Posterior cingulate gyrus (tissue), 11 donors: ENCODE data around the gene TRAP1.
A peak's percentile ranks its signal among the peaks of the same experiment; 100 is the strongest.
"Not testable (repeated sequence)": the region's sequence is repeated elsewhere in the genome, so short reads cannot be mapped to it uniquely, and the experiment has no call there.

Experiments
- DNase-seq, 10 donors: peaks; one replicate each; pipeline versions ENCODE4 v3.0.0 to v3.0.0-alpha.2; 2020 to 2021; ENCODE audit warnings: mixed read lengths in 3 of 10
- intact Hi-C: fragments of 100-400 bp; cut with DNase I; formaldehyde crosslinking; loops from one replicate; pipeline ENCODE4 v1.15.1; 2023

The TRAP1 gene

DNA sequence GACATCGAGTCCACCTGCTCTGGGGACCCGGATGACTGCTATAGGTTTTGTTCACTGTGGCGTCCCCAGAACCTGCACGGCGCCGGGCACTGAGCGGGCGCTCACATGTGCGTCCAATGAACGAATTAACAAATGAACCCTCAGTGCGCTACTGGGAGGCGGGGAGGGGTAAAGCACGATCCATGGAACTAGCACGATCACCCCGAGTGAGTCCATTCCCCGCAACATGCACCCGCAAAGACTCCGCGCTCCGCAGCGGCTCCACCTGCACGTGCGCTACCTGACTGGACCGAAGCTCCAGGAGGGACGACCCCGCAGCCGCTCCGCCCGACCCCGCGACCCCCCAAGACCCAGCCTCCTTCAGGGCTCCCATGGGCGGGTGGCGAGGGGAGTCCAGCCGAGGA lies 491 bp downstream of the TRAP1 start:
- peak in 6 of 10 donors; percentile 14 to 89 (median 48) for DNase-seq
- intact Hi-C loops: loop anchor here (1.0 kb wide), 1 partner anchor 163 kb away; the partner anchor contains the start of gene CREBBP

DNA sequence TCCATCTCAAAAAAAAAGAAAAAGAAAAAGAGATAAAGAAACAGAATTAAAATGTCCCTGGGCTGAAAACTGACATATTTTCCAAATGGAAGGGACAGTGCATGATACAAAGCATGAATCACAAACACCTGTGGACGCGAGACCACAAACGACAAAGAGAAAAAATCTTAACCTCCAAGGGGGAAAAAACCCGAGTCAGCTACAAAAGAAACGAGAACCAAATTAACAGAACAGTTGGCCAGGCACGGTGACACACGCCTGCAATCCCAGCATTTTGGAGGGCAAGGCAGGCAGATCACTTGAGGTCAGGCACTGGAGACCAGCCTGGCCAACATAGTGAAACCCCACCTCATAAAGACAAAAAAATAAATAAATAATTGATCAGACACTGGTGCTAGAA lies 1.9 kb downstream of the TRAP1 start:
- peak in 1 of 10 donors; percentile 48 for DNase-seq
- intact Hi-C loops: no loop called here

DNA sequence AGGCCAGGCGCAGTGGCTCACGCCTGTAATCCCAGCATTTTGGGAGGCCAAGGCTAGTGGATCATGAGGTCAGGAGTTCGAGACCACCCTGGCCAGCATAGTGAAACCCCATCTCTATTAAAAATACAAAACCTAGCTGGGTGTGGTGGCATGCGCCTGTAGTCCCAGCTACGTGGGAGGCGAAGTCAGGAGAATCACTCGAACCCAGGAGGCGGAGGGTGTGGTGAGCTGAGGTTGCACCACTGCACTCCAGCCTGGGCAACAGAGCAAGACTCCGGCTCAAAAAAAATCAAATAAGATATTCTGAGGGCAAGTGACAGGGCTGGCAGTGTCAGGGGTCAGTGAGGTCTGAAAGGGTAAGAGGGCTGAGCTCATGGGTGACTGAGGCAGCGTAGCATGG lies 2.9 kb downstream of the TRAP1 start:
- intact Hi-C loops: not testable (repeated sequence)
- DNase-seq: peak in 2 of 10 donors; percentile 30 to 55

DNA sequence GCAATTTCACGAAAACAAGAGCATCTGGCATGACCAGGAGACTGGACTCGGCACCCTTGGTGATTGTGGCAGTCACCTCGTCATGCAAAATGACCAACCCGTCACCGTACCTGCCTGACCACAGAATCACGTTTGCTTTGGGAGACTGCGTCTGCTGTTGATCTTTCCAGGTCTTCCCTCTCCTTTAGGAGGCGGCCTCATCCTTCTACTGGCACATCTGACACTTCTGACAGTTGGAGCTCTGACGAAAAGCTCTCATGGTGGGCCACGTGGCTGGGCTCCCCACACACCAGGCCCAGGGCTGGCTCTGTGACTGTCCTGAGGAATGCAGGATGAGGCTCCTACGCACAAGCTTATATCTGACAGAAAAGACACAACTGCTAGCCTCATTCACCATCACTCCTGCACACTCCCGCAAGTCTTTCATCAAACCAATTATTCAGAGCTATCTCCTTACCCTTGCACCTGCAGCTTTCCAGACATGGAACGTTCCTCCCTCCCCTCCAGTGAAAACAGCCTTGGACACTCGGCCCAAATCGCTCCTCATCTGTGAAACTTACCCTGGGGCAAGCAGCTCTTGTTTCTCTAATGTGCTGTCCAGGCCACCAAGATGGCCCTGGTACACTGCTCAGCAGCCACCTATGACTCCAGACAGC lies 3.6 kb downstream of the TRAP1 start:
- peak in 2 of 10 donors; percentile 30 to 77 for DNase-seq
- intact Hi-C loops: no loop called here

DNA sequence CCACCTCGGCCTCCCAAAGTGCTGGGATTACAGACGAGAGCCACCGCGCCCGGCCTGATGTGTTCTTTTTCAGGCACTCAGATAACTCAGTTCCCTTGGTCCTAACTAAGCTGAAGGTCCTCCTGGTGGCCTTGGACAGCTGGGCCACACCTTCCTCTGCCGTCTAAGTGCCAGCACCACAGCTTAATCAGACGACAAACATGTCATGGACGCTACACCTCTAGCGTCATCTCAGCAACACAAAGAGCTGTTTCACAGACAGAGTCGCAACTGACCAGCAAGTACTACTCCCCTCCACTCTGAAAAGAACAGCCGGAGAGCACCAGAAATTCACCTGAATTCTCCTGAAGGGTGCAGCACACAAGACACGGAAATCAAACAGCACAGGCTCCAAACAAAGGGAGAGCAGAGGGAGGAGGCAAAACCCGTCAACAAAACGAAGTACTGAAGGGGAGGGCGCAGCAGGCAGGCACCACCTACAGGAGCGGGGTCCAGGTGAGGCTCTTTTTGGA lies 4.4 kb downstream of the TRAP1 start:
- peak in 1 of 10 donors; percentile 24 for DNase-seq
- intact Hi-C loops: no loop called here

DNA sequence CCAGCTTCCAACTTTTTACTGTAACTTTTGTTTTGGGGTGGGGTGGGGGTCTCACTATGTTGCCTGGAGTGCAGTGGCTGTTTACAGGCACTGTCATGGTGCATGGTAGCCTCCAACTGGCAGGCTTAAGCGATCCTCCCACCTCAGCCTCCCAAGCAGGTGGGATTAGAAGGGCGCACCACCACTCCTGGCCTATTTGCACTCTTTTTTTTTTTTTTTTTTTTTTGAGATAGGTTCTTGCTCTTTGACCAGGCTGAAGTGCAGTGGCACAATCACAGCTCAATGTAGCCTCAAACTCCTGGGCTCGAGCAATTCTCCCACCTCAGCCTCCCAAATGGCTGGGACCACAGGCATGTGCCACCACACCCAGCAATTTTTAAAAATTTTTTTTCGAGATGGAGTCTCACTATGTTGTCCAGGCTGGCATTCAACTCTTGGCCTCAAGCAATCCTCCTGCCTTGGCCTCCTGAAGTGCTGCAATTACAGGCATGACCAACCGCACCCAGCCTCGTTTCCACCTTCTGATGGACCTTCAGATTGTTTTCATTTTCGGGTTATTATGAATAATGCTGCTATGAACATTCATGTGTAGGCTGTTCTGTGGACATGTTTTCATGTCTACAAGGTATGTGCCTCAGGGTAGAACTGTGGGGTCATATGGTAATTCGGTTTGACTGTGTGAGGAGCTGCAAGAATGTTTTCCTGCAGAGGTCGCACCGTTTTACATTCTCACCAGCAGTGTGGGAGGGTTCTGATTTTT lies 10.9 kb downstream of the TRAP1 start:
- intact Hi-C loops: no loop called here
- peak in 3 of 10 donors; percentile 10 to 32 (median 22) for DNase-seq

DNA sequence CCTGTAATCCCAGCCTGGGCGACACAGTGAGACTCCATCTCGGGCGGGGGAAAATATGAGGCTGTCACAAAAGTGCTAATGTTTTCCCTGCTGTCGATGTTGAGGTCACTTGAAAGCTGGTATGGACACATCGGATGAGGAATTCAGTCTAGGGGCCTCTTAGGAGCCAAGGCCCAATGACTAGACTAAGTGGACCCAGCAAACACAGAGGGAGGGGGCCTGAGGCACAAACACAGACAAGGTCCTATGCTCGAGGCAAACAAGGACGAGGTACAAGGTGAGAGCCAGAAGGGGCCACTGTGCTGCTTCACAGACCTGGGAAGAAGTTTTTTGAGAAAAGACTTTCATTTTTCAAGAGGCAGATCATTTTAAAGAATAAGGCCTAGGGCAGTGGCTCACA lies 15.2 kb downstream of the TRAP1 start:
- intact Hi-C loops: no loop called here
- DNase-seq: peak in 1 of 10 donors; percentile 15

DNA sequence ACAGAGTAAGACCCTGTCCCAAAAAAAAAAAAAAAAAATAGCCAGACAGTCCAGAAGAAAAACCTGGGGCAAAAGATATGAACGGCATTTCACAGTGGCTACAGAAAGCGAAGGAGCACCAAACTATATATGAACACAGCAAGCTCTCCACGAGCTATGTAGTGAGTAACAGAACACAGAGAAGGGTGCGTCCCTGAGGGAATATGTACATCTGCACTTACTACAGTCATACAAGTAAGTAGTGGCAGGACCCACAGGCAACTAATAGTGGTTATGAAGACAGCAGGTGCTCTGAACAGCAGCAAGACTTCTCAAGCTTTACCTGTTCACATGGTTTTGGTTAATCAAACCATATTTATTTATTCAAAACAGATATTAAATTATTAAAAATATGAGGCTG lies 15.8 kb downstream of the TRAP1 start:
- intact Hi-C loops: no loop called here
- peak in 1 of 10 donors; percentile 0 for DNase-seq

DNA sequence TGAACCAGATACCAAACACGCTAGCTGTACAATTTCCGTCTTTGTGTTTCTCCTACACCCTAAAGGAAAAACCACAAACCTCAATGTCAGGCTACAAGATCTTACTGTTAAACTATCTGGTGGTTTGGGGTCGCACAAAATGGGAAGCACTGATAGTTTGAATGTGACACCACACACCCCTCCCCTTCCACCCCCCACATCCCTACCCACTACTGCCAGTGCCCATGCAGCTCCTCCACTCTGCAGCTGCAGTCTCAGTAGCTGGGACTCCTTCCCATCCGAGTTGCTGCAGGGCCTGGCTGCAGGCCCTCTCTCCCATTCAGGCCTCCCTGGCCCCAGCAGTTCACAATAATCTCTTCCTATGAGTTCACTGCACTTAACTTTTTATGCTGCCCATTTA lies 18.4 kb downstream of the TRAP1 start:
- peak in 3 of 10 donors; percentile 45 to 53 (median 50) for DNase-seq
- intact Hi-C loops: no loop called here

DNA sequence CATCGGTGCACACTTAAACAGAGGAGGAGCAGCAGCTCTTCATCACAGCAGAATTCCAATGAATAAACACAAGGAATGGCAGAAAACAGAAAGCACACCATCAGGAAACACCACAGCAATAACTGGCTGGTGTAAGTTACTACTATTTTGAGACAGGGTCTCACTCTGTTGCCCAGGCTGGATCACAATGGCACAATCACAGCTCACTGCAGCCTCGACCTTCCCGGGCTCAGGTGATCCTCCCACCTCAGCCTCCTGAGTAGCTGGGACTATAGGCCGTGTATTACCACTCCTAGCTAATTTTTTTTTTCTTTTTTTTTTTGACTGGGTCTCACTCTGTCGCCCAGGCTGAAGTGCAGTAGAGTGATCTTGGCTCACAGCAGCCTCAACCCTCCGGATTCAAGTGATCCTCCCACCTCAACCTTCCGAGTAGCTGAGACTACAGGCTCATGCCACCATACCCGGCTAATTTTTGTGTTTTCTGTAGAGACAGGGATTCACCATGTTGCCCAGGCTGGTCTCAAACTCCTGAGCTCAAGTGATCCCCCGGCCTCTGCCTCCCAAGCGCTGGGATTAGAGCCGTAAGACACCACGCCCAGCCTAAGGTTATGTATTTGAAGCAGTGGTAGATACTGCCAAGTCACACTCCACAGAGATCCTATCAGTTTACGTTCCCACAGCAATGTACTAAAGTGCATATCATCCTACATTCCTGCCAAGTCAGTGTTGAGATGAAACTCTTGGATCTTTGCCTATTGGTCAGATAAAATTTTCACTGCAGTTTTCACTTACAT lies 20.7 kb downstream of the TRAP1 start:
- peak in 3 of 10 donors; percentile 15 to 48 (median 15) for DNase-seq

DNA sequence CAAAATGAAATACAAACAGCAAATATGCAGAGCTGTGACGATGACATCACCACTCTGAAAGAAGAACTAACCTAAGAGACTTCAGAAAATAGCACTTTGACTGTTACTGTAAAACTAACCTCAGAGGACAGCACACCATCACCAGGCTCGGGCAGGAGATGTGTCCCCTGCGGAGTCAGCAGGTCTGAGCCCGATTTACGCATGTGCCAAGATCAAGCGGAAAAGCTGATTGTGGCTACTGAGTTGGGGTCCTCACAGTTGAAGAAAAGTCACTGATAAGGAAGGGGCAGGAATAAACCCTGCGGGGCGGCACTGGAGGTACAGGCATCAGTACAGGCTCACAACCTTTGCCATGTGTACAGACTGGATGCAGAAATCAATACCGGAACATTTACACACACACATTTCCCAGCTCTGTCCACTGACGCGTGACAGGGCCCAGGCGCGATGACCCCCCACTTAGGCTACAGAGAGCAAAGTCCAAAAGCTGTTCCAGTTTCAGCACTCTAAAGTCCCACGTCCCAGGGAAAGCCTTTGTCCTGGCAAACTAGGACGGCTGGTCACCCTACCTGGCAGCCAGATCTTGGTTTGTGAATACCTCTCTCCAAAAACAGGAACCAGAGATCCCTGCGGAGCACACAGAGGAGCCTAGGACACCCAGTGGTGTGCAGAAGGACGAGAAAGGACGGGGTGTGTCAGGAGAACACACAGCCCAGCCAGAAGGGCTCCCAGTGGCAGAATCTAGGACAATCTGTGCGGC lies 21.5 kb downstream of the TRAP1 start:
- DNase-seq: peak in 3 of 10 donors; percentile 35 to 43 (median 39)
- intact Hi-C loops: no loop called here

More for the DNA sequence above, 20.7 kb downstream of the TRAP1 start:
- intact Hi-C loops: no loop called here

DNA sequence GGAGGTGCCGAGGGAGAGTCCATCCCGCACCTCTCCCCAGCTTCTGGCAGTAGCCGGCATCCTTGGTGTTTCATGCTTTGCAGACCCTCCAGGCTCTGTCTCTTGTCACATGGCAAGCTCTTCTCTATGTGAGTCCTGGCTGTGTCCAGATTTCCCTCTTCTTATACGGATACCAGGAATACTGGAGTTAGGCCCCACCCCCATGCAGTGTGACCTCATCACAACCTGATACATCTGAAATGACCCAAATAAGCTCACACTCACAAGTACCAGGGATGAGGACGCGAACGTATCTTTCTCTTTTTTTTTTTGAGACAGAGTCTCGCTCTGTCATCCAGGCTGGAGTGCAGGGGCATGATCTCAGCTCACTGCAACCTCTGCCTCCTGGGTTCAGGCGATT lies 23.3 kb downstream of the TRAP1 start:
- intact Hi-C loops: no loop called here
- peak in 3 of 10 donors; percentile 18 to 32 (median 19) for DNase-seq

DNA sequence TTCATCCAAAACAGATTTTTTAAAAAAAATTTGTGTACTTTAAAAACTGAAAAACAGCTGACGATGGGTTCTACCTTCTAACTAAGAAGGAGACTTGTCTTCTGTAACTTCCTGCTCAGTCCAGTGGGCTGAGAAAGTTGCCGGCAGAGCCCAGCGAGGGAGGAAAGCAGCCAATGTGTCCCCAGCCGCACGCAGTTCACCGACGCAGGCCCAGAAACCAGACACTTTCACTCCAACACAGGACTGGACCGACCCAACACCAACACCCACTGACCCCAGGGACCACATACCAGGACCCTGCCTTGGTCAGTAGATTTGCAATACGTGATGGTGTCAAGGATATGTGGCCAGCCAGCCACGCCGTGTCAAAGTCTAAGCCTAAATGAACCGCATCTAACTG lies 25.6 kb downstream of the TRAP1 start:
- DNase-seq: peak in 3 of 10 donors; percentile 30 to 73 (median 47)
- intact Hi-C loops: no loop called here

DNA sequence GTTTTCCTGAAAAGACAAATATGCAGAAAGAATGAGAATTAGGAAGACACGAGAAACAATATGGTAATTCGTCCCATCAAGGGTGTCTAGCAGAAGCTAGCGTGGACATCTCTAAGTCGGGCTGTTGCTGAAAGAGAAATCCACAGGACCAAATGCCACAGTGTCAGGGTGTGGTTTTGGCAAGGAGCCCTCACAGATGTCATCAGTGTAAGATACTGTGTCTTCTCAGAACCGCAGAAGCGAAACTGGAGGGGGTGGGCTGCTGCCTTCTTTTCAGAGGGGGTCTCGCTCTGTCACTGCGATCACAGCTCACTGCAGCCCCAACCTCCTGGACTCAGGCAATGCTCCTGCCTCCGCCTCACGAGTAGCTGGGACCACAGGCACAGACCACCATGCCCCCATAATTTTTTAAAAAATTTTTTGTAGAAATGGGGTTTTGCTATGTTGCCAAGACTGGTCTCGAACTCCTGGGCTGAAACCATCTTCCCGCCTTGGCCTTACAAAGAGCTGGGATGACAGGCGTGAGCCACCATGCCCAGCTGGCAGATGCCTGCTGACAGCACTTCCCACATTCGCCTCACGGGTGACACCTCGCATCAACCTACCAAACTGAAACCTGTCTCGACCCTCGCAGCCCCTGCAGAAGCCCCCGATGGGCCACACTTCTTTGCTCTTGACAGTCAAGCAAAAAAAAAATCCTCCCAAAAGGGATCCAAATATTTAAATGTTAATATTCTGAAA lies 26.2 kb downstream of the TRAP1 start:
- peak in 3 of 10 donors; percentile 42 to 79 (median 59) for DNase-seq
- intact Hi-C loops: loop anchor here (1.0 kb wide), 1 partner anchor 189 kb away; the partner anchor contains the start of gene CREBBP

DNA sequence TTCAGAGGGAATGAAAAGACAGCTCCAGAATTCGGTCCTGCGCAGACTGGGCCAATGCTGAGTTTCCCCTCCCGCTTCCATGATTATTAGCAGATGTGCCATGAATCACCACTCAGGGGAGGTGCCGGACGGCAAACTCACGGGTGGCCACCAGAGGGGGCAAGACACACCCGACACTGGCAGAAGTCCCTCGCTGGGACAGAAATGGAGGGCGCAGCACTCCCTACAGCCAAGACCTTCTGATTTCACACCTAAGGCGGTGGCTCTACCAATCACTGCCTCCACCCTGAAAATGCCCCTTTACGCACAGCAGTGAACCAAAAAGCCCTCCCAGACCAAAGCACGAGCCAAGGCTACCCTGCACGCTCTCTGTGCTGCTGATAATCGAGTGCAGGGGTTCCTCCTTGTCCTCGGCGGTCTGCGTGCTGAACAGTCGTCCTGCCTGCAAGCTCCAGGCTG lies 26.8 kb downstream of the TRAP1 start:
- peak; percentile 82 to 99 (median 94) for DNase-seq
- intact Hi-C loops: loop anchor here (1.0 kb wide), 1 partner anchor 190 kb away; the partner anchor contains the start of gene CREBBP

DNA sequence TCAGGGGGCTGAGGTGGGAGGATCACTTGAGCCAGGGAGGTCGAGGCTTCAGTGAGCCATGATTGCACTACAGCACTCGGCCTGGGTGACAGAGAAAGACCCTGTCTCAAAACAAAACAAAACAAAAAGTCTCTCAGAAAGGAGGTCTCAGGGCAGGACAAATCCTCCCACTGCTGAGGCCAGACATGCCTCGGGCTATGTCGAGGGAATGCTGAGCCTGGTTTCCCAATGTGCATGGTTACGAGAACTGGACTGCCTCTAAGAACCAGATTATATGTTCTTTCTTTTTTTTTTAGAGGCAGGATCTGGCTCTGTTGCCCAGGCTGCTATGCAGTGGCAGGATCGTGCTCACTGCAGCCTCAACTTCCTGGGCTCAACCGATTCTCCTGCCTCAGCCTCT lies 27.6 kb downstream of the TRAP1 start:
- intact Hi-C loops: loop anchor here (1.0 kb wide), 1 partner anchor 191 kb away; the partner anchor contains the start of gene CREBBP

DNA sequence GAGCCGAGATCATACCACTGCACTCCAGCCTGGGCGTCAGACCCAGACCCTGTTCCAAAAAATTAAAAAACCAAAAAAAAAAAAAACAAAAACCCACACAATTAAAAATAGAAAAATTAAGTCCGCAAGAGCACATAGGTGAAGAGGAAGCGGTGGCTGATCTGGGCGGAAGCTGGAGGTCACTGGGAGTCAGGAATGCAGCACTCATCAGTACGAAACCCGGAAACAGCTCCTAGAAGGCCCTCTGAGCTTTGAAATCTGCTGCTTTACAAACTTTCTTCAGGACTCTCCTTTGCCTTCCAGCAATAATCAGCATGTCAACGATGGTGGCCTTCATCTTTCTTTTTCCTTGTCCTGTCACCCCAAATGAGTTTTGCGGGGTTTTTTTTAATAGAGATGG lies 29.5 kb downstream of the TRAP1 start:
- intact Hi-C loops: no loop called here
- peak in 2 of 10 donors; percentile 27 to 39 for DNase-seq

More for the DNA sequence above, 27.6 kb downstream of the TRAP1 start:
- peak in 2 of 10 donors; percentile 14 to 24 for DNase-seq

DNA sequence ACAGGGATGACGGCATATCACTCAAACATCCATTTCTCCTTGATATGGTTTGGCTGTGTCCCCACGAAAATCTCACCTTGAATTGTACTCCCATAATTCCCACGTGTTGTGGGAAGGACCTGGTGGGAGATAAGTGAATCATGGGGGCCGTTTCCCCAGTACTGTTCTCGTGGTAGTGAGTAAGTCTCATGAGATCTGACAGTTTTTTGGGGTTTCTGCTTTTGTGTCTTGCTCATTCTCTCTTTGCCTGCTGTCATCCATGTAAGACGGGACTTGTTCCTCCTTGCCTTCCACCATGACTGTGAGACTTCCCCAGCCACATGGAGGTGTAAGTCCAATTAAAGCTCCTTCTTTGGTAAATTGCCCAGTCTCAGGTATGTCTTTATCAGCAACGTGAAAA lies 30.3 kb downstream of the TRAP1 start:
- intact Hi-C loops: no loop called here
- peak in 1 of 10 donors; percentile 2 for DNase-seq

DNA sequence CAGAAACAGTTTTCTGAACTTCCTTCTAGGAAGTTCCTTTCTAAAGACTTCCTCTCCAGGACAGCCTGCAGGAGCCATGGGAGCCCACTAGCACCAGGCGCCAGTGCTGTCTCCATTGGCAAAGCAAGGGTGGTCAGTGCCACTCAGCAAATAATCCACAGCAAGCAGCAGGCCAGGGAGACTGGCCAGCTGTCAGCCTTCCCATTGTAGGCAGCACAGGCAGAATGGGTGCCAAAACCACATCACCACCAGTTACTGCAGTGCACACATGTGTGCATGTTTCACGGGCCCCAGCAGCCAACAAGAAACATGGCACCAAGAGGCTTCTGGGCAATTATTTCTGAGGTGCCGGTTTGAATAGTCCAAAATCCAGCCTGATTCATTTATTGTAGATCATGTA lies 36.1 kb downstream of the TRAP1 start:
- DNase-seq: peak in 4 of 10 donors; percentile 31 to 85 (median 56)
- intact Hi-C loops: no loop called here
